DND-41 (cell line): ENCODE results near the gene RING1.

Source experiments
- CTCF ChIP-seq: IDR thresholded peaks from 2 replicates; pipeline ENCODE4 v1.5.1; 2012; ENCODE audit warnings: borderline replicate concordance, low read length, moderate library complexity, mild to moderate bottlenecking; ENCODE audit not compliant: poor library complexity, severe bottlenecking; ENCODE audit errors: extremely low read depth
- EZH2 ChIP-seq: IDR thresholded peaks from 3 replicates; pipeline ENCODE4 v1.6.1; 2012; ENCODE audit warnings: borderline replicate concordance, low read depth, mild to moderate bottlenecking, moderate library complexity, low read length, inconsistent platforms; ENCODE audit not compliant: severe bottlenecking

DNA sequence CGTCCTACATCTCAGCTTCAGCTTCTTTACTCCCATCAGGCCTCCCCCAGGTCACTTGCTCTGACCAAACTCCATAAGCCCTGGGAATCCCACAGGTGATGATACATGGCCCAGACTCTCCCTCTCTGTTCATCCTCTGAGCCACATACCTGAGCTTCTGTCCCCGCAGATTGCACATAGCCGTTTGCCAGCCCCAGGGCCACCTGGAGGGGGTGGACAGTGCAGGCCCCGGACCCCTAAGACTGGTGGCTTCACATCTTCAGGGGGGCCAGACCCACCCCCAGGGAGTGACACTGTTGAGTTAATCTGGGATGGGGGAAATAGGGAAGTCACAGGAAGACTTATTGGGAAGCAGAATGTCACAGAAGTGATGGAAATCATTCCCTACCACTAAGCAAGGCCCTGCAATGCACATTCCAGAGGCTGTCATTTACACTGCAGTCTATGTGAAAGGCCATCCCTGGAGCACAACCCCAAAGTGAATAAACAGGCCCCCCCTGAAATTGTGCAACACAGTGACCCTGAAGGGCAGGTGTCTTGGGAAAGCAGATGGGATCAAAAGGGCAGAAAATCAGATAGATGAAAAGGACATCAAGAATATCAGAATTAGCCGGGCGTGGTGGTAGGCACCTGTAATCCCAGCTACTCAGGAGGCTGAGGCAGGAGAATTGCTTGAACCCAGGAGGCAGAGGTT is 10.0 kb upstream of the RING1 start:
- TF ChIP-seq CTCF (no peak), EZH2 (no peak)
